Measurements from ENCODE around the gene CEP295NL. TPM values are rescaled to one million over a fixed set of nuclear protein-coding genes. Genes with fewer than 3 reads are reported as not detected.

Gene CEP295NL
- total and polyA plus RNA-seq, 8 donors = 0.21 to 5.1 (median 2.7) TPM

GRCh38 chr17:78900816-78901215 is 2.2 kb downstream of the CEP295NL start:
- Histone ChIP-seq H3K4me3 (no peak overlapping the region), H3K36me3 (peaks cover 0 to 8% (median 0%) of the 10 kb centered on the region in 3 donors), H3K9me3 (no peaks in the 10 kb centered on the region), H3K27me3 (no peaks in the 10 kb centered on the region), H3K27ac (no peak overlapping the region), H3K4me1 (peaks cover 0 to 8% (median 3%) of the 10 kb centered on the region in 3 donors)
- FAIRE-seq (no peak), DNase-seq (no peak), ATAC-seq (no peak)
- no peak for TF ChIP-seq CTCF (IDR thresholded peaks at IDR 0.05)
- WGBS, 2 donors = 88 to 92% methylated on average over 29 of the region's 29 CpGs
- intact Hi-C loops (cut with DNase I) = no loop called here

- H3K27me3 ChIP-seq = no peaks in the 10 kb centered on the region
- no peak for TF ChIP-seq CTCF (IDR thresholded peaks at IDR 0.05)
- intact Hi-C loops (cut with DNase I) = no loop called here
- H3K9me3 ChIP-seq = no peaks in the 10 kb centered on the region
- H3K4me3 ChIP-seq = no peak overlapping the region
- DNase-seq (no peak), ATAC-seq (peak; percentile 17 to 46 (median 33)), FAIRE-seq (no peak)
- H3K27ac ChIP-seq = peak overlapping the region in 3 of 4 donors; percentile 8 to 37 (median 28)
- H3K4me1 ChIP-seq = peaks cover 0 to 8% (median 3%) of the 10 kb centered on the region in 3 donors
- H3K36me3 ChIP-seq = peaks cover 0 to 8% (median 0%) of the 10 kb centered on the region in 3 donors
- 67 to 71% methylated on average over 18 of the region's 18 CpGs for WGBS, 2 donors
Observed at GRCh38 chr17:78899361-78900260, 3.4 kb downstream of the CEP295NL start.

- Histone ChIP-seq H3K27me3 (no peaks in the 10 kb centered on the region), H3K4me3 (no peak overlapping the region), H3K9me3 (no peaks in the 10 kb centered on the region), H3K36me3 (peaks cover 0 to 8% (median 0%) of the 10 kb centered on the region in 3 donors), H3K27ac (peak overlapping the region in 2 of 4 donors; percentile 28 to 37), H3K4me1 (peaks cover 0 to 8% (median 3%) of the 10 kb centered on the region in 3 donors)
- FAIRE-seq (no peak), ATAC-seq (no peak), DNase-seq (no peak)
- intact Hi-C loops (cut with DNase I) = no loop called here
- no peak for TF ChIP-seq CTCF (IDR thresholded peaks at IDR 0.05)
- 82 to 86% methylated on average over 13 of the region's 13 CpGs for WGBS, 2 donors
Observed at GRCh38 chr17:78898947-78899346, 4.1 kb downstream of the CEP295NL start.

- H3K27ac ChIP-seq = no peak overlapping the region
- ATAC-seq = no peak
- peaks cover 0 to 5% (median 3%) of the 10 kb centered on the region in 3 donors for H3K4me1 ChIP-seq
- WGBS, 2 donors = 81 to 88% methylated on average over 17 of the region's 17 CpGs
- no peak overlapping the region for H3K4me3 ChIP-seq
- H3K27me3 ChIP-seq = no peaks in the 10 kb centered on the region
- intact Hi-C loops (cut with DNase I) = no loop called here
- DNase-seq = no peak
- peaks cover 0 to 8% (median 0%) of the 10 kb centered on the region in 3 donors for H3K36me3 ChIP-seq
- FAIRE-seq = no peak
- H3K9me3 ChIP-seq = no peaks in the 10 kb centered on the region
- no peak for TF ChIP-seq CTCF (IDR thresholded peaks at IDR 0.05)
Observed at GRCh38 chr17:78898075-78898836, 4.7 kb downstream of the CEP295NL start.

All from pancreas (tissue), 10 donors.